ENCODE measurements around the gene FAM20B.
A peak's percentile ranks its signal among the peaks of the same experiment; 100 is the strongest.
"Not testable (repeated sequence)": the region's sequence is repeated elsewhere in the genome, so short reads cannot be mapped to it uniquely, and the experiment has no call there.

Gene FAM20B

GRCh38 chr1:179025125-179025974 lies at the start of gene FAM20B:
Gene FAM20B (plus strand): TSS chr1:179025894. CDS start chr1:179043848, 17,954 bp downstream.
- Mint-ChIP-seq H3K27ac (peak within 1 kb of the TSS; percentile 95), H3K4me3 (peak within 1 kb of the TSS; percentile 98), H3K4me1 (ENCODE audit: low read depth) (peaks cover 37% of the 10 kb centered on the region), H3K9me3 (ENCODE audit: low read depth) (no peaks in the 10 kb centered on the region), H3K36me3 (no peaks in the 10 kb centered on the region), H3K27me3 (no peaks in the 10 kb centered on the region)

- H3K4me3 Mint-ChIP-seq, result no peak overlapping the region
- H3K9me3 Mint-ChIP-seq (ENCODE audit: low read depth), result peaks cover 13% of the 10 kb centered on the region
- H3K36me3 Mint-ChIP-seq, result peaks cover 8% of the 10 kb centered on the region
- H3K4me1 Mint-ChIP-seq (ENCODE audit: low read depth), result peaks cover 7% of the 10 kb centered on the region
- H3K27me3 Mint-ChIP-seq, result peaks cover 4% of the 10 kb centered on the region
- no peak overlapping the region for H3K27ac Mint-ChIP-seq
These were observed 49.2 kb upstream of the FAM20B start for GRCh38 chr1:178976541-178976940.

GRCh38 chr1:178986204-178986603 lies 39.5 kb upstream of the FAM20B start:
- Mint-ChIP-seq H3K27me3 (no peaks in the 10 kb centered on the region), H3K9me3 (ENCODE audit: low read depth) (no peaks in the 10 kb centered on the region), H3K27ac (no peak overlapping the region), H3K4me3 (no peak overlapping the region), H3K36me3 (no peaks in the 10 kb centered on the region), H3K4me1 (ENCODE audit: low read depth) (no peaks in the 10 kb centered on the region)

- not testable (repeated sequence) for H3K9me3 Mint-ChIP-seq (ENCODE audit: low read depth); H3K27ac Mint-ChIP-seq; H3K4me1 Mint-ChIP-seq (ENCODE audit: low read depth); H3K36me3 Mint-ChIP-seq; H3K4me3 Mint-ChIP-seq; H3K27me3 Mint-ChIP-seq
These were observed 37.5 kb upstream of the FAM20B start for GRCh38 chr1:178988198-178988597.

- H3K27me3 Mint-ChIP-seq, result no peaks in the 10 kb centered on the region
- no peak overlapping the region for H3K27ac Mint-ChIP-seq
- H3K36me3 Mint-ChIP-seq, result no peaks in the 10 kb centered on the region
- H3K4me3 Mint-ChIP-seq, result no peak overlapping the region
- no peaks in the 10 kb centered on the region for H3K4me1 Mint-ChIP-seq (ENCODE audit: low read depth)
- no peaks in the 10 kb centered on the region for H3K9me3 Mint-ChIP-seq (ENCODE audit: low read depth)
These were observed 32.1 kb upstream of the FAM20B start for GRCh38 chr1:178993559-178993958.

GRCh38 chr1:178997428-178997827 lies 28.3 kb upstream of the FAM20B start:
- Mint-ChIP-seq H3K9me3 (ENCODE audit: low read depth) (no peaks in the 10 kb centered on the region), H3K27me3 (no peaks in the 10 kb centered on the region), H3K4me1 (ENCODE audit: low read depth) (no peaks in the 10 kb centered on the region), H3K36me3 (no peaks in the 10 kb centered on the region), H3K4me3 (no peak overlapping the region), H3K27ac (no peak overlapping the region)

GRCh38 chr1:178998295-178998694 lies 27.4 kb upstream of the FAM20B start:
- Mint-ChIP-seq H3K27ac (no peak overlapping the region), H3K9me3 (ENCODE audit: low read depth) (no peaks in the 10 kb centered on the region), H3K4me3 (no peak overlapping the region), H3K4me1 (ENCODE audit: low read depth) (peaks cover 6% of the 10 kb centered on the region), H3K36me3 (no peaks in the 10 kb centered on the region), H3K27me3 (no peaks in the 10 kb centered on the region)

GRCh38 chr1:178999061-178999460 lies 26.6 kb upstream of the FAM20B start:
- no peaks in the 10 kb centered on the region for H3K9me3 Mint-ChIP-seq (ENCODE audit: low read depth)
- no peaks in the 10 kb centered on the region for H3K27me3 Mint-ChIP-seq
- peaks cover 14% of the 10 kb centered on the region for H3K4me1 Mint-ChIP-seq (ENCODE audit: low read depth)
- H3K27ac Mint-ChIP-seq, result no peak overlapping the region
- H3K4me3 Mint-ChIP-seq, result no peak overlapping the region
- no peaks in the 10 kb centered on the region for H3K36me3 Mint-ChIP-seq

GRCh38 chr1:179001451-179001850 lies 24.2 kb upstream of the FAM20B start:
- H3K27ac Mint-ChIP-seq, result no peak overlapping the region
- no peaks in the 10 kb centered on the region for H3K27me3 Mint-ChIP-seq
- no peaks in the 10 kb centered on the region for H3K36me3 Mint-ChIP-seq
- H3K4me1 Mint-ChIP-seq (ENCODE audit: low read depth), result peaks cover 19% of the 10 kb centered on the region
- no peaks in the 10 kb centered on the region for H3K9me3 Mint-ChIP-seq (ENCODE audit: low read depth)
- no peak overlapping the region for H3K4me3 Mint-ChIP-seq

- not testable (repeated sequence) for H3K4me3 Mint-ChIP-seq, H3K27me3 Mint-ChIP-seq
These were observed 23.6 kb upstream of the FAM20B start for GRCh38 chr1:179002064-179002463.

GRCh38 chr1:179002552-179003345 lies 22.9 kb upstream of the FAM20B start:
- Mint-ChIP-seq H3K9me3 (ENCODE audit: low read depth) (no peaks in the 10 kb centered on the region), H3K27ac (peak overlapping the region; percentile 38), H3K36me3 (no peaks in the 10 kb centered on the region), H3K4me3 (no peak overlapping the region), H3K27me3 (no peaks in the 10 kb centered on the region), H3K4me1 (ENCODE audit: low read depth) (peaks cover 19% of the 10 kb centered on the region)

More at GRCh38 chr1:179002064-179002463, 23.6 kb upstream of the FAM20B start:
- peaks cover 19% of the 10 kb centered on the region for H3K4me1 Mint-ChIP-seq (ENCODE audit: low read depth)
- not testable (repeated sequence) for H3K9me3 Mint-ChIP-seq (ENCODE audit: low read depth); H3K36me3 Mint-ChIP-seq; H3K27ac Mint-ChIP-seq

GRCh38 chr1:179003512-179004066 lies 22.1 kb upstream of the FAM20B start:
- no peaks in the 10 kb centered on the region for H3K9me3 Mint-ChIP-seq (ENCODE audit: low read depth)
- no peaks in the 10 kb centered on the region for H3K36me3 Mint-ChIP-seq
- H3K4me3 Mint-ChIP-seq, result no peak overlapping the region
- H3K27ac Mint-ChIP-seq, result no peak overlapping the region
- H3K4me1 Mint-ChIP-seq (ENCODE audit: low read depth), result peaks cover 19% of the 10 kb centered on the region
- no peaks in the 10 kb centered on the region for H3K27me3 Mint-ChIP-seq

GRCh38 chr1:179007233-179007632 lies 18.5 kb upstream of the FAM20B start:
- no peaks in the 10 kb centered on the region for H3K9me3 Mint-ChIP-seq (ENCODE audit: low read depth)
- H3K27me3 Mint-ChIP-seq, result no peaks in the 10 kb centered on the region
- no peak overlapping the region for H3K27ac Mint-ChIP-seq
- no peak overlapping the region for H3K4me3 Mint-ChIP-seq
- H3K36me3 Mint-ChIP-seq, result no peaks in the 10 kb centered on the region
- peaks cover 19% of the 10 kb centered on the region for H3K4me1 Mint-ChIP-seq (ENCODE audit: low read depth)

GRCh38 chr1:179010671-179011070 lies 15.0 kb upstream of the FAM20B start:
- no peak overlapping the region for H3K27ac Mint-ChIP-seq
- no peak overlapping the region for H3K4me3 Mint-ChIP-seq
- no peaks in the 10 kb centered on the region for H3K4me1 Mint-ChIP-seq (ENCODE audit: low read depth)
- no peaks in the 10 kb centered on the region for H3K36me3 Mint-ChIP-seq
- H3K9me3 Mint-ChIP-seq (ENCODE audit: low read depth), result no peaks in the 10 kb centered on the region
- no peaks in the 10 kb centered on the region for H3K27me3 Mint-ChIP-seq

GRCh38 chr1:179012038-179012437 lies 13.7 kb upstream of the FAM20B start:
- Mint-ChIP-seq H3K27ac (no peak overlapping the region), H3K27me3 (no peaks in the 10 kb centered on the region), H3K9me3 (ENCODE audit: low read depth) (no peaks in the 10 kb centered on the region), H3K4me3 (no peak overlapping the region), H3K4me1 (ENCODE audit: low read depth) (no peaks in the 10 kb centered on the region), H3K36me3 (no peaks in the 10 kb centered on the region)

Data from activated naive CD8-positive, alpha-beta T cell (primary cell).